GM18907 (cell line): ENCODE results near the gene LMO2.
"Not testable (repeated sequence)": the region's sequence is repeated elsewhere in the genome, so short reads cannot be mapped to it uniquely, and the experiment has no call there.

Experiments used
- ATAC-seq: cut with Tn5 transposase; IDR thresholded peaks from one replicate; pipeline ENCODE4 v1.9.1; 2021; ENCODE audit warnings: mild to moderate bottlenecking, moderate library complexity; ENCODE audit not compliant: unreplicated experiment

The LMO2 gene

DNA sequence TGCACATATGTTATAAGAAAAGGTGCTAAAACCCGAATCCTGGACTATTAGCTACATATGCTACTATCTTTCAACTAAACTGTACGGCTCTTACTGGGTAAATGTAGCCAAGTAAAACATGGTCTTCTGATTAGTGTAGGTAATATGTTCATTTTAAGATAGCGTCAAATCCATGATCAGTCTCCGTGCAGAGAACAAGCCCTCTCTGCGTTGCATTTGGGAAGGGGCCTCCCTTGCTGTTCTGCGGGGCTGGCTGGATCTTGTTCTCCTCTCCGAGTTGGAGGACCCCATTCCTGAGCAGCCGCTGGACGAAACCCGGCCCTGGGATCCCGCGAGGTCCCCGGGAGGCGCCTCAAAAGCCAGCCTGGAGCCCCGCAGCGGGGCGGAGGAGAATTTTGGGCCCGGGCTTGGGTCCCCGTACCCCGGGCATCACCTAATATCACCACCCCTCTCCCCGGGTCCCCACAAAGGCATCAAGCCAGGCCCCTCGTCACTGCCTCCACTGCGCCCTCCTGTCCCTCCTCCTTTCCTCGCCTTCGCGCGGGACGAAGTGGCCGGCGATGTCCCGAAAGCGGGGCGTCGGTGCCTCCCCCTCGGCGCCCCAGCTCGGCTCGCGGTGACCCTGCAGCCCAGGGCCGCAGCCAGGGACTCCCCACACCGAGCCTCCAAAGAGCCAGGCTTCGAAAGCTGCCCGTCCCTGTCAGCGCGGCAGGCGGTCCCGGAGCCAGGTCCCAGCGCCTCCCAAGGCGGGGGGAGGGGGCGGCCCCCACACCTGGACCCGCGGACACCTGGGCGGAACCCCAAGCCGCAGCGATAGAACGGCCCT is 63.1 kb downstream of the LMO2 start:
- ATAC-seq: no peak

DNA sequence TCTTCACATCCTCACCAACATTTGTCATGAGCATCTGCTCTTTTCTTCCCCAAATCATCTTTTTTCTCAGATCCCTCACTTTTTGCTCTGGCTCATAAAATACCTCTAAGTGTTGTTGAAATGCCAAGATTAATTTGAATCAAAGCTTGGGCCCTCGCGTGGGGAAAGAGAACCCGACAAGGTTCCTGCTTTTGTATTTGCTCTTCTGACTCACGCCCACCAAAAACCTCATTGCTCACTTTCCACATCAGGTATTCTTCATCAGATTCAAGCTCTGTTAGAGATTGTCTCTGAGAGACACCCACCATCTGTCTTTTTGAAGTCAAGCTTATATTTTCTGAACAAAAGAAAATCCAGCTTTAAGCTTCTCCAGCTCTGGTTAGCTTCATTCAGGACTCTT is 64.7 kb downstream of the LMO2 start:
- ATAC-seq: no peak

DNA sequence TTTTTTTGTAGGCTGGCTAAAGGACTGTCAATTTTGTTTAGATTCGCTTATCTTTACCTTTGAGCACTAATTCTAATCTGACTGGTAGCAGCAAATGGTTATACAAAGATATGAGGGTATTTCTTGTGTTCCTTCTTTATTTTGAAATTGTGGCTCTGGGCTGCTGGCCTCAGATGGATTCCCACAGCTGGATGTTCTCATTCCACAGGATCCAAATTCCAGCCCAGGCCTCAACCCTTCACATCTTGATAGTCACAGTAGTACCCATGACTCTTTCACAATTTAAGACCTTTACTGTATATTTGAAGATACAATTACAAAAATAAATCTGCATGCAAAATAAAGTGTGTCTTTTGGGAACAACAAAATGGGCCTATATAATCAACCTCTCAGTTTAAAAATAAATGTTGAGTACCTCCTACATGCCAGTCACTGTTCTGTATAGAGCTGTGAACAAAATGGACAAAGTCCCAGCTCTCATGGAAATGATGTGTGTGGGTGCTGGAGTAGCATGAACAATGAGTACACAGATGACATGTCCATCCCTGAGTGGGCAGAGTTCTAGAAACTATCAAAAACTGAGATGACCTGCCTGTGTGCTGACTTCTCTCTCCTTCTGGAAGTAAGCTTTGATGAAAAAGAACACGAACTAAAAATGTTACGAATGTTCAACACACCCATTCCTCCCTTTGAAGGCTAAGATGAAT is 65.9 kb downstream of the LMO2 start:
- no peak for ATAC-seq

DNA sequence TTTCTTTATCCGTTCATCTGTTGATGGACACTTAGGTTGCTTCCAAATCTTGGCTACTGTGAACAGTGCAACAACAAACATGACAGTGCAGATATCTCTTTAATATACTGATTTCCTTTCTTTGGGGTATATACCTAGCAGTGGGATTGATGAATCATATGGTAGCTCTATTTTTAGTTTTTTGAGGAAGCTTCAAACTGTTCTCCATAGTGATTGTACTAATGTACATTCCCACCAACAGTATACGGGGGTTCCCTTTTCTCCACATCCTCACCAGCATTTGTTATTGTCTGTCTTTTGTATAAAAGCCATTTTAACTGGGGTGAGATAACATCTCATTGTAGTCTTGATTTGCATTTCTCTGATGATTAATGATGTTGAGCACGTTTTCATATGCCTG is 68.9 kb downstream of the LMO2 start:
- not testable (repeated sequence) for ATAC-seq

DNA sequence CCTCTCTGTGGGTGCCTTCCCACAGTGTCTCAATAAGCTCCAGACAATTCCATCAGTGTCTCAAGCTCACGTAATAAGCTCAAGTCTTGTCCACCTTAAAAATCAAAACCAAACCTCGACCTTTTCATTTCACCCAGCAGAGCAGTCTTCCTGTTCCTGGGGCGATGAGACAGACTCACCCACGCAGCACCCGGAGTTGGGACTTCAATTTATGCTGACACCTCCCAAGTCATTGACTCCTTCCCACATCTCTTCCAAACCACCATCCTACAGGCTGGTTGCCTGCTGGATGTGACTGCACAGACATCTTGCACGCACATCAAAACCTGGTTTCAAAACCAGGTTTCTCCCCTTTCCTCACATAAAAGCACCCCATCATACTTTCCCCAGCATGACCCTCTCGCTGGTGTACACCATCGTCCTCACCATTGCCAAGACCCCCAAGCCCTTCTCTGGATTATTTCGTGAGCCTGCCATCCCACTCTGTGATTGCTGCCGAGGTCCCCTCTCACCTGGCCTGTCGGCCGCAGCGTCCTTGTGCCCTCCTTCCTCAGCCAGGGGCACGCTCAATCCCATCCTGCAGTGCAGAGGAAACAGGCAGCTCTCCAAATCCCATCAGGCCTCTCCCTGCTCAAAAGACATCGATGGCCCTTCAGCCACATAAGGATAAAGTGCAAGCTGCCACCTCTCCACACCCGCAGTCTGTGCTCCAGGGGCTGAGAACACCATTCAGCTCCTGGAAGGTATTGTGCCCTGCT is 72.4 kb downstream of the LMO2 start:
- no peak for ATAC-seq
